Stimulated activated CD4-positive, alpha-beta T cell treated with anti-CD3 and anti-CD28 coated beads, Interleukin-4, amount 100 ng/mL, for 48 hours (primary cell): ENCODE data around the gene FAM200B.

ENCODE experiments used
- DNase-seq, 2 donors: peaks; one replicate each; pipeline ENCODE4 v3.0.0-alpha.2; 2020; ENCODE audit warnings: low read depth in 2 of 2

The FAM200B gene

DNA sequence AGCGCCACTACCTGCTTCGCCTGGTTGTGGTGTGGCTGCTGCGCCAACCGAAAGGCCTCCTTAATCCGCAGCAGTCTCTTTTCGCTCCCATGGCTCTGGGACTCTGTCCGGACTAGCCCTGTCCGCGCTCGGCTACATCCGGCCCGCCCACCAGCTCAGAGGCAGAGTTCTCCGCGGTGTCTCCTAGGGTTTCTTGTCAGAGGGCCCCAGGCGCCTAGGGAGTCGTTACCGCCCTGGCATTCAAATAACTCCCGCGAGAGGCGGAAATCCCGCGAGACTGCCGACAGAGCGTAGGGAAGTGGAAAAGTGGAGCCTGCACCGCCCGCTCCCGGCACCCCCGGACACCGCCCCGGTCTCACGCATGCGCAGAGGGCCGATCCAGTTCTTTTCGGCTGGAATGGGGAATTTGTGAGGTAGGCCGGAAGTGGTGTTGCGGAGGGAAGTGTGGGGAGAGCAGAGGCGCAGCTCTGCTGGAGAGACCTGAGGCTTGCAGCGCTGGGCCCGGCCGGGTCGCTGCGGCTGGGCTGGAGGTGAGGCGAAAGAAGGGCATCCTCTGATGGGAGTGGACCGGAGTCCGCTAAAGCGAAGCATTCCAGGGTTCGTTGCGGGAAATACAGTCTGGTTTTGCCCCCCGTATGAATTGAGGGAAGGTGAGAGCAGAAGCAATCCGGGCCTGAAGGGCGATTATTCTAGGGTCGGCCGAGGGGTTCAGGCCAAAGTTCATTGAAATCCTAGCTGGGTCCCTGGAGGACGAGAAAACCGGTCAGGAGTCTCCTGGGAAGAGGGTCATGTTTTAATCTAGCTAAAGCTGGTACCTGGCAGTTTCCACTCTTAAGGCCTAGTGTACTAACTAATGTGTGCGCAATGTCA is at the start of gene FAM200B:
FAM200B (plus strand) TSS at position 456 of the 870 bp plus-strand sequence. CDS start 5,151 bp downstream, outside the sequence.
- peak; percentile 98 to 99 for DNase-seq

- DNase-seq = no peak
Observed at GRCh38 chr4:15636818-15637217, 44.8 kb upstream of the FAM200B start.

- no peak for DNase-seq
Observed at GRCh38 chr4:15638418-15638817, 43.2 kb upstream of the FAM200B start.

GRCh38 chr4:15648600-15648999 is 33.0 kb upstream of the FAM200B start:
- DNase-seq = no peak

- peak in 1 of 2 donors; percentile 44 for DNase-seq
Observed at GRCh38 chr4:15649914-15650545, 31.6 kb upstream of the FAM200B start.

GRCh38 chr4:15651676-15652075 is 30.0 kb upstream of the FAM200B start:
- DNase-seq = no peak

- DNase-seq = no peak
Observed at GRCh38 chr4:15652191-15652590, 29.4 kb upstream of the FAM200B start.

DNA sequence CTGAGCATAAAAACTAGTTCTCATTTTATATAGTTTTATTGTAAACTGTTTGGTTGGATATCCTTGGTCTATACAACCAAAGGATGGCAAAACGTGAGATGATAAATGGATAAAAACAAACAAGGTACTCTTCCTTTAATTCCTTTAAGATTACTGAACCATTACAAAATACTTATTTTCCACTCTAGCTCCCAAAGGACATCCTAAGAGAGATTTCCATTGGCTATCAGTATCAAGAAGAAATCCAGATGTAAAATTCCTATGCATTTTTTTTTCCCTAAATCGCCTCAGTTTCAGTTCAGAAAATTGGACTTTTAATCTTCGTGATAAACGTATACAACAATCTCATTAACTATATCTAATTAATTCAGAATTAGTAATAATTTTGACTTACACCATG is 28.8 kb upstream of the FAM200B start:
- DNase-seq = no peak

GRCh38 chr4:15653420-15653819 is 28.2 kb upstream of the FAM200B start:
- DNase-seq = no peak

DNA sequence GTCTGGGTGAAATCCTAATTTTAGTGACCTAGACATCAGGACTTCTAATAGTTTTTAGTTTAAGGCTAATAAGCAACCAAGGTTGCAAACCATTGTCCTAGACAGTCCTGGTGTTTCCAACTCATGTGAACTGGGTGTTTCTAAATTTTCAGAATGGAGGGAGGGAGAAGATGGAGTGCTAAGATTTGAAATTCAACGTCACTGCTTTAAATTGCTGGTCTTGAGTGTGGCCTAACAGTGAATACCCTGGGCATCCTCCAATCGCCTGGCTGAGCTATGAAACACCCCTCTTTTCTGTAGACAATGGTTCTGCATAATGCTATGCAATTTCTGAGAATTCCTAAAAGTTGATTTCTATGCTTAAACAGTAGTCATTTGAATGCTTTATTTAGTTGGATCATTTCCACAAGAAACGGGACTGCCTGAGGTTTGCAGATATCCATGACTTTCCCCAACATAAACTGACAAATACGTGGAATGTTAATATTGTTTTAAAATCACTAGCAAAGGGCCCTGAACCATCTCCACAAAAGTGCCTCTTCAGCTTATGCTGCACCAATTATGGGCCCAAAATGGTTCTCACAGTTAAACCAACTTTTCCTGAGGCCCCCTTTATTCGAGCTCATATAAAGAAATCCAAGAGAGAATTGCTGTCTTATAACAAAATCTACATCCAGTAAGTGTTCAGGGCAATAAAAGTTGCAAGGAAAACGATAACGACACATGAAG is 27.6 kb upstream of the FAM200B start:
- DNase-seq = no peak

DNA sequence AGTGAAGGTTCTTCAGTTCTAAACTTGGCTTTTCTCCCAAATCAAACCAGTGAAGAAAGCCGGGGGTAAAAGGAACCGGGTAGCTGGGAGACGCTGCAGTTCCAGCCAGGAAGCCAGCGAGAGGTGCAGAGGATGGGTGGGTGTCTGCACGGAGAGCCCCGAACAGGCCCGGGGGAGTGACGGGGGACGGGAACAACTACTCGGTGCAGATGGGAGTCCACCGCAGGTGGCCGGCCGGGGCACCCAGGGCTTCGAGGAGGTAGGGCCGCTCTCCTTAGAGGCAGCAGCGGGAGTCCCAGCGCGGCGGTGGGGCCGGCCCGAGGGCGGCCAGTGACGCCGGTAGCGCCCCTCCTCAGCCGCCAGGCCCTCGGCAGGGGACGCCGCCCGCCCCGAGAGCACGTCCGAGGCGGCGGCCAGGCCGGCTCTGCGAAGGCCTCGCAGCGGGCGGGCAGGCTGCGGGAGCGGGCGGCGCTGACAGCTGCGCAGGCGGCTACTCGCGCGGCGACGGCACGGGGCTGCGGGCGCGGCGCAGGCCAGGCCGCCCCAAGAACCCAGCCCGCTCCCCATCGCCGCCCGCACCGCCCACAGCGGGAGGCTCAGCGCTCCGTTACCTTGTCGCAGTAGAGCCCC is 26.9 kb upstream of the FAM200B start:
- peak in 1 of 2 donors; percentile 28 for DNase-seq

DNA sequence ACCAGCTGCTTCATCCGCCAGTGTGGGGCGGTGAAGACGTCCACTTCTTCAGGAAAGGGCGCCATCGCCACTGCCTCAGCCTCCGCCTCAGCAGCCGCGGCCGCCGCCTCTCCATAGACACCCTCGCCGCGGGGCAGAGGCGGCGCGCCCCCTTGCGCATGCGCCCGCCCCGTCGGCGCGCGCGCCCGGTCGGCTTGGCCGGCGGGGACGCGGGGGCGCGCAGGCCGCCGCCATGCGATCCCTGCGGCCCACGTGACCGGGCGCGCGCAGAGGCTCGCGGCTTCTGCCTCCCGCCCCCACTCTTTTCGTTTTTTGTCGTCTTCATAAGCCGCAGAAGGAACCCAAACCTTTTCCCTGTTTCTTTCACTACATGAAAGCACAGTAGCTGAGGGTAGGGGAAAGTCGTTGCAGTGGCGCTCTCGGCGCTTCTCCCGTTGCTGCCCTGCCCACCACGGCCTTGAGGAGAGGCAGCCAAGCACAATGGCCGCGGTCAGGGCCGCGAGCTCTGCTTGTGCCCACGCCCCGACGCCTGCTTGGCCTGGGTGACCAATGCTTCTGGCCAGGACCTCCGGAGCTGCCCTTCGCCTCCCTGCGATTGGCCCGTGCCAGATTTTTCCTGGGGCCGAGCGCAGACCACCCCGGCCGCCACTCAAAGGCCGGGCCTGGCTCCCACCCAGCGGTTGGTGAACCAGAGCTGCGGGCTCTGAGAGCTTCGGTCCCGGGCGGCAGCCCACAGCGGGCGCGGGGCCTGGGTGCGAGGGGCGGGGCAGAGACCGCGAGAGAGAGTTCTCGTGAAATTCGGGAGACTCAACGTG is 26.2 kb upstream of the FAM200B start, which contains the start of gene FBXL5:
FBXL5 (minus strand) TSS at position 135 of the 815 bp plus-strand sequence; CDS start at position 65, 70 bp downstream.
- peak; percentile 64 to 78 for DNase-seq

DNA sequence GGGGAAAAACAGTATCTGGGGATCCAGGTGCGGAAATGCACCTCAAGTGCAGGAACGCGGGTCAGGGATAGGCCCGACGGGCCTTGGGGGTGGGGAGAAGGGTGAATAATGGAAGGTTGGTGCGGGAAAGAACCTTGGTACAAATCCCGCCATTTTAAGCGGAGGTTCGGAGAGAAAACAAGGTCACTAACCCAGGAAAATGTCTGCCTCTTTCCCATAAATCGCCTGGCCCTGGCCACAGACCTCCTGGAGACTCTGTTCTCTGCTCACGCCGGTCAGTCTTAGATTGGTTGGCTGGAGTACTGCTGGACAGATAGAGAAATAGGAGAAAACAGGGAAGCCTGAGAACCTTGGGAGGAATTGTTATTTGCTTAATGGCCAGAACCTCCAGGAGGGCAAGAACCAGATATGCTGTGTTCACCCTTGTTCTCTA is 25.6 kb upstream of the FAM200B start:
- no peak for DNase-seq

GRCh38 chr4:15657366-15657765 is 24.3 kb upstream of the FAM200B start:
- DNase-seq = no peak

- DNase-seq = no peak
Observed at GRCh38 chr4:15658136-15658770, 23.4 kb upstream of the FAM200B start.

- no peak for DNase-seq
Observed at GRCh38 chr4:15658781-15659180, 22.8 kb upstream of the FAM200B start.

DNA sequence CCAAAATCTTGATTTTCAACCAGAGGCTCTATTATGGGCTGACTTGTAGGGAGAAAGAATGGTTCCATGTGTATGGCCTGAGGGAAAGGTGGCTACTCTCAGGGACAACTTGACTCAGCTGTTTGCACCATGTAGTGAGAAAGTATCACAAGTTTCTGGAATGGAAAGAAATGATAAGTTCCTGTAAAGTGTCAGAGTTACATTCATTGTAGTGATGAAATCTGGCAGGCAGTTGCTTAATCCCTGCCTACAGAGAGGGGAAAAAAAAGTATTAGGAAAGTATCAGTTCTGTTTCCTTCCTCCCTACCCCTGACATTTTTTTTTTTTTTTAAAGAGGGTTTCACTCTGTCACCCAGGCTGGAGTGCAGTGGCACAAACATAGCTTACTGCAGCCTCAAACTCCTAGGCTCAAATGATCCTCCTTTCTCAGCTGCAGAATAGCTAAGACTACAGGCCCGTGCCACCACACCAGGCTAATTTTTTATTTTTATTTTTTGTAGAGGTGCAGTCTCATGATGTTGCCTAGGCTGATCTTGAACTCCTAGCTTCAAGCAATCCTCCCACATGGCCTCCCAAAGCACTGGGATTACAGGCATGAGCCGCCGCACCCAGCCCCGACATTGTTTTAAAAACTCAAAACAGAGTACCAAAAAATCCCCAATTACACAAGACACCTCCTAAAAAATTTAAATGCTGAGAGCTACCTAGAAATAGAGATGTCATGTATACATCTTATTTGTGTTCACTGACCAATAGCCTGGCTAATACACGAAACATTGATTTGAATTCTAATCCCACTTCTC is 21.7 kb upstream of the FAM200B start:
- no peak for DNase-seq

DNA sequence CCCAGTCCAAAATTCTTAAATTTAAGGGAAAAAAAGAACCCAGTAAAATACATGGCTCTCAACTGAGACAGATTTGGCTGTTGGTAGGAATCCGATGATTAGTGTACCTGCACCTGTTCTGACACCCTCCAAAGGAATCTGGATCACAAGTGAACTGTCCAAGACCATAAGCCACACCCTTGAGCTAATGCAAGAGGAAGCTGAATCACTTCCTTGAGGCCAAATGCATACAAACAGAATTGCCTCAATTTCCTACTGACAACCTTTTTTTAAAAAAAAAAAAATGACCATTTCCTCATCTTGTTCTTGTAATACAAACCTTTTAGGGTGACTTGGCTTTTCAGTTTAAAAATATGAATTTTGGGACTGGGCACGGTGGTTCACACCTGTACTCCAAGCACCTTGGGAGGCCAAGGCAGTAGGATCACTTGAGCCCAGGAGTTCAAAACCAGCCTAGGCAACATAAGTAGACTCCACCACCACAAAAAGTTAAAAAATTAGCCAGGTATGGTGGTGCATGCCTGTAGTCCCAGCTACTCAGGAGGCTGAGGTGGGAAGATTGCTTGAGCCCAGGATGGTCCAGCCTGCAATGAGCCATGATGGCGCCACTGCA is 15.8 kb upstream of the FAM200B start:
- no peak for DNase-seq

DNA sequence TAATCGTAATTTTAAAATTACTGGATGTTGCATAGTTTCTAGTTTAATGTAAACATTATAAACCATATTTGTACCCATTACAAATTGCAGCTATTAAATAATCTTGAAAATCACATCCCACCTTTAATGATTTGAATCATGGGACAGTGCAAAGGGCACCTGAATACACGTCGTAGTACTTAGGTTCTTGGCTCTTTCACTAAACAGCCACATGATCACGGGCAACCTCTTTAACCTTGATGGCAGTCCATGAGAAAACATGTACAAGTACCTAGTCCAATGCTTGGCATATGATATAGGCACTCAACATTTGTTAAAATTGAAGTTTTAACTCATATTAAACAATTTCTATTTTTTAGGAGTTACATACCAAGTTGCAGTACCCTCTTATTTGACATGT is 14.6 kb upstream of the FAM200B start:
- no peak for DNase-seq
